Tibial artery (tissue), 4 donors: Measurements from ENCODE around the gene RNF207.

Experiments
- DNase-seq, 2 donors: peaks; one replicate each; pipeline ENCODE4 v3.0.0-alpha.2; 2019
- H3K27ac ChIP-seq, 2 donors: fragments of 200-600 bp; sonication (generic) in 1 of 2; 1 replicate in 1 of 2; 2 replicates in 1 of 2; pipeline ENCODE4 v1.5.1; 2018 to 2019; ENCODE audit warnings: mild to moderate bottlenecking in 1 of 2
- H3K27me3 ChIP-seq, 2 donors: fragments of 200-600 bp; sonication (generic) in 1 of 2; one replicate each; pipeline versions ENCODE4 v1.5.1 to v1.6.0; 2016 to 2019
- H3K36me3 ChIP-seq, 3 donors: fragments of 200-600 bp; sonication (generic) in 2 of 3; one replicate each; pipeline ENCODE4 v1.5.1; 2016 to 2019; ENCODE audit warnings: mild to moderate bottlenecking in 2 of 3
- H3K4me1 ChIP-seq, 4 donors: fragments of 200-600 bp; sonication (generic) in 2 of 4; 1 replicate in 3 of 4; 2 replicates in 1 of 4; pipeline ENCODE4 v1.5.1; 2016 to 2019
- H3K4me3 ChIP-seq, 2 donors: fragments of 200-600 bp; sonication (generic) in 1 of 2; 1 replicate in 1 of 2; 2 replicates in 1 of 2; pipeline ENCODE4 v1.5.1; 2018 to 2019; ENCODE audit warnings: mild to moderate bottlenecking in 2 of 2
- H3K9me3 ChIP-seq, 3 donors: fragments of 200-600 bp; sonication (generic) in 1 of 3; one replicate each; pipeline ENCODE4 v1.5.1; 2016 to 2019
- CTCF ChIP-seq, 2 experiments: fragments of 200-600 bp in 1 of 2; fragments of 450-650 bp in 1 of 2; IDR thresholded peaks; one replicate each; pipeline ENCODE4 v1.5.1; 2017 to 2019; ENCODE audit warnings: antibody characterized with exemption in 2 of 2, mild to moderate bottlenecking in 1 of 2, moderate library complexity in 1 of 2
- intact Hi-C: fragments of 100-400 bp; cut with DNase I; formaldehyde crosslinking; loops from one replicate; pipeline ENCODE4 v1.15.0; 2023; ENCODE audit warnings: low total_unique reads

RNF207 gene

DNA sequence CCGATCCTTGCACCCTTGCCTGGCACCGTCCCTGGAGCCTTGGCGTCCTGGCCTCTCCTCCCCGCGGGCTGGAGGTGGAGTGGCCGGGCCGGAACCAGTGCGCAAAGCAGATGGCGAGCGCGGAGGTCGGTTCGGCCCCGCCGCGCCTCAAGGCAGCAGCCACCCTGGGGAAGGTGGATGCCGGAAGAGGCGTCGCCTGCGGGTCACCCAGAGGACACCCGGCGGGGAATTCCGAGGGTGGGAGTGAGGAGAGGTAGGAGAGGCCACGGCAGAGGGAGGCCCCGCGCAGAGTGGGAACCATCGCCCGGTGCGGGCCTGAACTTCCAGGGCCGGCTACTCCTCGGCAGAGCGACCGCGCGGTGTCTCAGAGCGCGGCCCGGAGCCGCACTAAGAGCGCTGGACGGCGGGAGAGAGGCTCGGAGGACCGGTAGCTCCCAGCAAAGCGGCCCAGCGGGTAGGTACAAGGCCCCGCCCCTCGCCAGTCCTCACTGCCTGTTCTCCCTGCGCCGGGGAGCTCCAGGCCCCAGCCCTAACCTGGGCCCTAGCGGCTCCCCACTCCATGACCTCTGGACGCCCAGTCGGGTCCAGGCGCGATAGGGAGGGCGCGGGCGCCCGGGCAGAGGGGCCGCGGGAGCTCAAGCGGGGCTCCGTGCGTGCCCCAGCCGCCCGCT lies at the start of gene RNF207:
RNF207 (plus strand) TSS at position 271 of the 671 bp plus-strand sequence. CDS start 417 bp downstream, outside the sequence.
- H3K27me3 ChIP-seq: no peaks in the 10 kb centered on the region
- no peak for DNase-seq
- TF ChIP-seq CTCF (IDR thresholded peaks at IDR 0.05): no peak
- H3K27ac ChIP-seq: peak within 1 kb of the TSS; percentile 63 to 72
- no peaks in the 10 kb centered on the region for H3K9me3 ChIP-seq
- peaks cover 0 to 3% (median 0%) of the 10 kb centered on the region in 3 donors for H3K36me3 ChIP-seq
- H3K4me1 ChIP-seq: peaks cover 0 to 45% (median 32%) of the 10 kb centered on the region in 4 donors
- peak within 1 kb of the TSS; percentile 57 to 58 for H3K4me3 ChIP-seq
- intact Hi-C loops: no loop called here

- intact Hi-C loops: no loop called here
- no peak for TF ChIP-seq CTCF (IDR thresholded peaks at IDR 0.05)
Observed at GRCh38 chr1:6157132-6157527, 48.8 kb upstream of the RNF207 start.

DNA sequence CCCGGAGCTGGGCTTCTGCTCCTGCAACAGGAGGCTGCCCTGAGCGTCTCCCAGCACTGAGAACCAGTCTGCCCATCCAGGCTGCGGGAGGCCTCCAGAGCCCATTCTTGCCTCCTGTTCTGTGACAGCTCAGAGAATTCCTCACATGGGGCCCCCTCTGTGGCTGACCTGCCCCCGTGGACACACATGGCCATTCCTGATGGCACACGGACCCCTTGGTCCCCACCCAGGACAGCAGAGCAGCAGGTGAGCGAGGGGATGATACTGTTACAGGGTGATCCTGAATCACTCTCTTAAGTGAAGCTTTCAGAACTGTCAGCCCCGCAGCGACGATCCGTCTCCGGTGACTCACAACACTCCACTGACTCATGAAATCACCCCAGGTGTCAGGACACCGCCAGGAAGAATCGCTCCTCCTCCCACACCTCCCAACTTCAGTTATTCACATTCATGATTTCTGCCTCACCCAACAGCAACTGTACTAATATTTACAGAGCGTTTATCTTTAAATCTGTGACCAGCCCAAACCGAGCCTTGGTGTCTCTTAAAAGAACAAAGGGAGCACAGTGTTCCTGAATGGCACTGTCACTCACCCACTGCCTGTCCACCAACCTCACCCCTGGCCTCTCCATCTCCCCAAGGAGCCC lies 48.3 kb upstream of the RNF207 start:
- Histone ChIP-seq H3K4me3 (no peak overlapping the region), H3K9me3 (no peaks in the 10 kb centered on the region), H3K36me3 (no peaks in the 10 kb centered on the region), H3K4me1 (no peaks in the 10 kb centered on the region), H3K27ac (no peak overlapping the region), H3K27me3 (peaks cover 0 to 28% of the 10 kb centered on the region in 2 donors)
- no peak for TF ChIP-seq CTCF (IDR thresholded peaks at IDR 0.05)
- no peak for DNase-seq
- intact Hi-C loops: no loop called here

More at GRCh38 chr1:6157132-6157527, 48.8 kb upstream of the RNF207 start:
- no peak overlapping the region for H3K4me3 ChIP-seq
- H3K27me3 ChIP-seq: peaks cover 0 to 24% of the 10 kb centered on the region in 2 donors
- H3K4me1 ChIP-seq: no peaks in the 10 kb centered on the region
- H3K27ac ChIP-seq: no peak overlapping the region
- H3K9me3 ChIP-seq: no peaks in the 10 kb centered on the region
- no peak for DNase-seq
- no peaks in the 10 kb centered on the region for H3K36me3 ChIP-seq

DNA sequence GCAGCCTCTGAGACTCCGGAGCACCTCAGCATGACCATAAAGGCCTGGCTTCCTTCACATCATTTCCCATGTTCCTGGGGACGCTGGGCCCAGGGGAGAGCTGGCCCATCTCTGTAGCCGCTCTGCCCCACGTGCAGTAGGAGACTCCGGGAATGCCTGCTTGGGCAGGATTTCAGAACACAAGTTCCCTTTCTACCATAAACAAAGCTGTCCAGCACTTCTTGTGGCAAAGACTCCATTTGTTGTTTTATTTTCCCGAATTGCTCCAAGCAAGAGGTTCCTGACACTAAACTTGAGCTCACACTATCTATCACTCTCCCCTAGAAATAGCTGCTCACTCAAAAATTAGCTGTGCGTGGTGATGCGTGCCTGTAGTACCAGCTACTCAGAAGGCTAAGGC lies 47.7 kb upstream of the RNF207 start:
- no peak for DNase-seq
- H3K9me3 ChIP-seq: no peaks in the 10 kb centered on the region
- TF ChIP-seq CTCF (IDR thresholded peaks at IDR 0.05): no peak
- no peaks in the 10 kb centered on the region for H3K36me3 ChIP-seq
- intact Hi-C loops: no loop called here
- no peaks in the 10 kb centered on the region for H3K4me1 ChIP-seq
- H3K4me3 ChIP-seq: no peak overlapping the region
- H3K27ac ChIP-seq: no peak overlapping the region
- H3K27me3 ChIP-seq: peaks cover 0 to 33% of the 10 kb centered on the region in 2 donors

- no peaks in the 10 kb centered on the region for H3K36me3 ChIP-seq
- peaks cover 0 to 60% of the 10 kb centered on the region in 2 donors for H3K27me3 ChIP-seq
- DNase-seq: no peak
- H3K4me3 ChIP-seq: no peak overlapping the region
- intact Hi-C loops: no loop called here
- no peak for TF ChIP-seq CTCF (IDR thresholded peaks at IDR 0.05)
- no peak overlapping the region for H3K27ac ChIP-seq
- H3K4me1 ChIP-seq: no peaks in the 10 kb centered on the region
- H3K9me3 ChIP-seq: no peaks in the 10 kb centered on the region
Observed at GRCh38 chr1:6162341-6162740, 43.6 kb upstream of the RNF207 start.
